Tibial artery (tissue), 4 donors: ENCODE data around the gene ZIC1.

Source experiments
- DNase-seq, 2 donors: peaks; one replicate each; pipeline ENCODE4 v3.0.0-alpha.2; 2019
- H3K27ac ChIP-seq, 2 donors: fragments of 200-600 bp; sonication (generic) in 1 of 2; 1 replicate in 1 of 2; 2 replicates in 1 of 2; pipeline ENCODE4 v1.5.1; 2018 to 2019; ENCODE audit warnings: mild to moderate bottlenecking in 1 of 2
- H3K27me3 ChIP-seq, 2 donors: fragments of 200-600 bp; sonication (generic) in 1 of 2; one replicate each; pipeline versions ENCODE4 v1.5.1 to v1.6.0; 2016 to 2019
- H3K36me3 ChIP-seq, 3 donors: fragments of 200-600 bp; sonication (generic) in 2 of 3; one replicate each; pipeline ENCODE4 v1.5.1; 2016 to 2019; ENCODE audit warnings: mild to moderate bottlenecking in 2 of 3
- H3K4me1 ChIP-seq, 4 donors: fragments of 200-600 bp; sonication (generic) in 2 of 4; 1 replicate in 3 of 4; 2 replicates in 1 of 4; pipeline ENCODE4 v1.5.1; 2016 to 2019
- H3K4me3 ChIP-seq, 2 donors: fragments of 200-600 bp; sonication (generic) in 1 of 2; 1 replicate in 1 of 2; 2 replicates in 1 of 2; pipeline ENCODE4 v1.5.1; 2018 to 2019; ENCODE audit warnings: mild to moderate bottlenecking in 2 of 2
- H3K9me3 ChIP-seq, 3 donors: fragments of 200-600 bp; sonication (generic) in 1 of 3; one replicate each; pipeline ENCODE4 v1.5.1; 2016 to 2019
- CTCF ChIP-seq, 2 experiments: fragments of 200-600 bp in 1 of 2; fragments of 450-650 bp in 1 of 2; IDR thresholded peaks; one replicate each; pipeline ENCODE4 v1.5.1; 2017 to 2019; ENCODE audit warnings: antibody characterized with exemption in 2 of 2, mild to moderate bottlenecking in 1 of 2, moderate library complexity in 1 of 2
- intact Hi-C: fragments of 100-400 bp; cut with DNase I; formaldehyde crosslinking; loops from one replicate; pipeline ENCODE4 v1.15.0; 2023; ENCODE audit warnings: low total_unique reads

The ZIC1 gene

DNA sequence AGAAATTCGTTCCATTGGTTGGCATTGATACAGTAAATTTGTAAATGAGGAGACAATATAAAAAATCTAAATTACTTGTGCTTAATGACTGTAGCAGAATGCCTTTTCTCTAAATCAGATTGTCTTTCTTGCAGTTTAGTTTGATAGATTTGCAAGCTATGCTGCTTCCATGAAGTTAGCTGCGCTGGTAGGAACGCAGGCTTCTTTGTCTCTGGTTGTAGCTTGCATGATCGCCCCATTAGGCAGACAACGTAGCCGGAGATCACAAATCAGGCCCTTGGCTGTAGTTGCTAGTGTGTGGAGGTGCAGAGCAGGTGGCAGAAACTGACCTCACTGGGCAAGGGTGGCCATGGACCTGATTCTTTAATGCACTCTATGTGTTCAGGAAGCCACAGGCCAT lies 6.1 kb downstream of the ZIC1 start:
- intact Hi-C loops = no loop called here
- H3K27ac ChIP-seq = no peak overlapping the region
- H3K4me1 ChIP-seq = peaks cover 0 to 39% (median 34%) of the 10 kb centered on the region in 4 donors
- H3K36me3 ChIP-seq = no peaks in the 10 kb centered on the region
- no peak for DNase-seq
- peaks cover 11 to 94% of the 10 kb centered on the region in 2 donors for H3K27me3 ChIP-seq
- H3K9me3 ChIP-seq = peaks cover 0 to 6% (median 0%) of the 10 kb centered on the region in 3 donors
- no peak overlapping the region for H3K4me3 ChIP-seq
- TF ChIP-seq CTCF (IDR thresholded peaks at IDR 0.05) = no peak

GRCh38 chr3:147415874-147416273 lies 6.7 kb downstream of the ZIC1 start:
- Histone ChIP-seq H3K4me3 (no peak overlapping the region), H3K27me3 (peaks cover 5 to 94% of the 10 kb centered on the region in 2 donors), H3K9me3 (peaks cover 0 to 6% (median 0%) of the 10 kb centered on the region in 3 donors), H3K27ac (no peak overlapping the region), H3K36me3 (no peaks in the 10 kb centered on the region), H3K4me1 (peaks cover 0 to 34% (median 28%) of the 10 kb centered on the region in 4 donors)
- no peak for DNase-seq
- no peak for TF ChIP-seq CTCF (IDR thresholded peaks at IDR 0.05)
- intact Hi-C loops = no loop called here

DNA sequence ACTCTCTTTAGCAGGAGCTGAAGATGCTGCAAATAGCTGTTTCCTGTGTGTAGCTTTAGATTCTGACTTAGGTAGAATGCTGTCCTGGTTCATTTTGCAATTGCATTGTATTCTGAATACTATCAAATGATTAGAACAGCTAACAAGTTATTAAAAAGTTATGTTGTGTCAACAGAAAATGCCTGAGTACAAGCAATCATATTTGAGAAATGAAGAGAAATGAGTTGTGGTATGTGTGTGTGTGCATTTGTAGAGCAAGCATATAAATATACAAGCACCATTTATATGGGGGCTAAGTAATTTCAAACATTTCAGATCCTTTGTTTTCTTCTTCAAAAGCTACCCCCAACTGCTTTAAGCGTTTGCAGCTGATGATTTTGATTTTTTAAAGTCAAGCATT lies 7.8 kb downstream of the ZIC1 start:
- no peak for DNase-seq
- H3K4me3 ChIP-seq = no peak overlapping the region
- H3K9me3 ChIP-seq = peaks cover 0 to 6% (median 0%) of the 10 kb centered on the region in 3 donors
- peaks cover 0 to 34% (median 25%) of the 10 kb centered on the region in 4 donors for H3K4me1 ChIP-seq
- H3K27ac ChIP-seq = no peak overlapping the region
- peaks cover 5 to 94% of the 10 kb centered on the region in 2 donors for H3K27me3 ChIP-seq
- TF ChIP-seq CTCF (IDR thresholded peaks at IDR 0.05) = no peak
- no peaks in the 10 kb centered on the region for H3K36me3 ChIP-seq
- intact Hi-C loops = no loop called here

- no peak for TF ChIP-seq CTCF (IDR thresholded peaks at IDR 0.05)
- Histone ChIP-seq H3K27me3 (peaks cover 0 to 94% of the 10 kb centered on the region in 2 donors), H3K4me3 (no peak overlapping the region), H3K36me3 (no peaks in the 10 kb centered on the region), H3K9me3 (peaks cover 0 to 6% (median 0%) of the 10 kb centered on the region in 3 donors), H3K27ac (no peak overlapping the region), H3K4me1 (peaks cover 0 to 31% (median 25%) of the 10 kb centered on the region in 4 donors)
- intact Hi-C loops = no loop called here
- no peak for DNase-seq
Observed at GRCh38 chr3:147417551-147418295, 8.6 kb downstream of the ZIC1 start.

GRCh38 chr3:147418371-147418781 lies 9.2 kb downstream of the ZIC1 start:
- TF ChIP-seq CTCF (IDR thresholded peaks at IDR 0.05) = no peak
- Histone ChIP-seq H3K36me3 (no peaks in the 10 kb centered on the region), H3K4me3 (no peak overlapping the region), H3K27ac (no peak overlapping the region), H3K27me3 (peaks cover 0 to 94% of the 10 kb centered on the region in 2 donors), H3K9me3 (peaks cover 0 to 6% (median 0%) of the 10 kb centered on the region in 3 donors), H3K4me1 (peaks cover 0 to 30% (median 20%) of the 10 kb centered on the region in 4 donors)
- DNase-seq = no peak
- intact Hi-C loops = no loop called here
